BJ (cell line): Measurements from ENCODE around the gene BMERB1. TPM values are rescaled to one million over a fixed set of nuclear protein-coding genes. Genes with fewer than 3 reads are reported as not detected.

Experiments used
- CTCF ChIA-PET: fragments of 350-600 bp; formaldehyde crosslinking; extraction: SDS; loops from one replicate; lab custom pipeline; 2021; ENCODE audit warnings: antibody characterized with exemption, inconsistent platforms; lab: Yijun Ruan, JAX
- POLR2A ChIA-PET: fragments of 300-600 bp; sonication (Branson Sonifier 250); formaldehyde crosslinking; extraction: SDS; loops from one replicate; lab custom pipeline; 2021; ENCODE audit warnings: antibody characterized with exemption; lab: Charles Lee
- DNase-seq: peaks from one replicate; pipeline ENCODE4 v3.0.0-alpha.2; 2011; ENCODE audit warnings: low read depth
- H3K27me3 ChIP-seq: 2 replicates; pipeline ENCODE4 v1.6.0; 2011; ENCODE audit warnings: low read length; ENCODE audit not compliant: control insufficient read depth, insufficient read depth
- H3K36me3 ChIP-seq: 2 replicates; pipeline ENCODE4 v1.5.1; 2011; ENCODE audit warnings: low read length; ENCODE audit not compliant: control insufficient read depth, insufficient read depth
- H3K4me3 ChIP-seq: 2 replicates; pipeline ENCODE4 v1.5.1; 2011; ENCODE audit warnings: low read depth, mild to moderate bottlenecking, control low read depth, low read length
- polyA plus RNA-seq: library from polyadenylated mRNA; depleted of rRNA; stranded (reverse); fragments of >200 nt; gene quantifications from 2 replicates; pipeline ENCODE4 v1.2.3, GENCODE V29; 2011
- TF ChIP-seq, protein P1 (sequence below): IDR thresholded peaks from 2 replicates; pipeline ENCODE4 v1.5.1; 2011; ENCODE audit warnings: low read depth, mild to moderate bottlenecking, control low read depth, inconsistent platforms, low read length, moderate library complexity; ENCODE audit not compliant: insufficient read depth

Gene BMERB1
- polyA plus RNA-seq, 1 experiment, result 72.8 TPM

DNA sequence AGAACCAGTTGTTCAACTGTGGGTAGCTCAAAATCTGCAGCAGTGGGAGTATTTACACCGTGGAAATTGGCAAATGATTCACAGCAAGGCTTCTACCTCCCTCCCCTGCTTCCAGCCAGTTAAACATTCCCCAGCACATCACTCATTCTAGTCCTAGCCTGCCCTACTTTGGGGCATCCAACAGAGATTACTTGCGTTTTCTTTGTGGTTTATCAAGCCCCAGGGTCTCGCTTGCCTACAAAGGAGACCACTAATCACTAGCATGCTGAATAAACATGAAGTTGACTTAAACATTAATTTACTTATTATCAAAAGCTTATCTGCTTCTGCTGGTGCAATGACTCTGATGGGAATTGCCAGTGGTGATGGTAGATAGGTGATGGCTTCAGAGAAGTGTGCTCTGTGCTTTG, 114.1 kb downstream of the BMERB1 start:
- no peak for DNase-seq
- ChIA-PET POLR2A (no interaction called here), CTCF (interaction anchor here (1.0 to 3.4 kb wide), 7 partner anchors 10 to 121 kb away, joined by 3 to 29 read pairs (median 4); no protein-coding TSS in a partner anchor)
- Histone ChIP-seq H3K4me3 (no peak overlapping the region), H3K36me3 (no peaks in the 10 kb centered on the region; the same call in 1 of the 2 replicates), H3K27me3 (no peaks in the 10 kb centered on the region)
- TF ChIP-seq, protein P1, sequence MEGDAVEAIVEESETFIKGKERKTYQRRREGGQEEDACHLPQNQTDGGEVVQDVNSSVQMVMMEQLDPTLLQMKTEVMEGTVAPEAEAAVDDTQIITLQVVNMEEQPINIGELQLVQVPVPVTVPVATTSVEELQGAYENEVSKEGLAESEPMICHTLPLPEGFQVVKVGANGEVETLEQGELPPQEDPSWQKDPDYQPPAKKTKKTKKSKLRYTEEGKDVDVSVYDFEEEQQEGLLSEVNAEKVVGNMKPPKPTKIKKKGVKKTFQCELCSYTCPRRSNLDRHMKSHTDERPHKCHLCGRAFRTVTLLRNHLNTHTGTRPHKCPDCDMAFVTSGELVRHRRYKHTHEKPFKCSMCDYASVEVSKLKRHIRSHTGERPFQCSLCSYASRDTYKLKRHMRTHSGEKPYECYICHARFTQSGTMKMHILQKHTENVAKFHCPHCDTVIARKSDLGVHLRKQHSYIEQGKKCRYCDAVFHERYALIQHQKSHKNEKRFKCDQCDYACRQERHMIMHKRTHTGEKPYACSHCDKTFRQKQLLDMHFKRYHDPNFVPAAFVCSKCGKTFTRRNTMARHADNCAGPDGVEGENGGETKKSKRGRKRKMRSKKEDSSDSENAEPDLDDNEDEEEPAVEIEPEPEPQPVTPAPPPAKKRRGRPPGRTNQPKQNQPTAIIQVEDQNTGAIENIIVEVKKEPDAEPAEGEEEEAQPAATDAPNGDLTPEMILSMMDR, result no peak

DNA sequence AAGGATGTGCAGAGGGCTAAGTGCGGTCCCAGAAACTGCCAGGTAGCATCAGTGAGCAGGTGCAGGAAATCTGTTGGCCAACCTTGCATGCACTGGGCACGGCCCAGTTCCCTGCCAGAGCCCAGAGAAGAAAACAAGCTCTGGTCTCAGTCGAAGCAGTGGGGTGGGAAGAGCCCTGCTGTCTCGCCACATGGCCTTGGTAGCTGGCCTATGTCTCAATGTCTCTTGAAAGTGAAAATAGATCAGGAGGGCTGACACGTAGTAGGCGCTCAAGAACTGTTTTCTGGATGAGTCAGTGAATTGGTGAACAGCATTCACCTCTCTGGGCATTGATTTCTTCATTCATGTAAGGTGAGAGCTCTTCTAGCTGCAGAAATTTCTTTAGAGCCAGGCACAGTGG, 118.1 kb downstream of the BMERB1 start:
- Histone ChIP-seq H3K4me3 (no peak overlapping the region), H3K36me3 (no peaks in the 10 kb centered on the region; the same call in 1 of the 2 replicates), H3K27me3 (no peaks in the 10 kb centered on the region)
- TF ChIP-seq, protein P1, result no peak
- DNase-seq, result no peak
- CTCF ChIA-PET, result interaction anchor here (1.6 to 3.8 kb wide), 2 partner anchors 20 to 126 kb away, joined by 3 to 60 read pairs; no protein-coding TSS in a partner anchor
- POLR2A ChIA-PET, result no interaction called here

DNA sequence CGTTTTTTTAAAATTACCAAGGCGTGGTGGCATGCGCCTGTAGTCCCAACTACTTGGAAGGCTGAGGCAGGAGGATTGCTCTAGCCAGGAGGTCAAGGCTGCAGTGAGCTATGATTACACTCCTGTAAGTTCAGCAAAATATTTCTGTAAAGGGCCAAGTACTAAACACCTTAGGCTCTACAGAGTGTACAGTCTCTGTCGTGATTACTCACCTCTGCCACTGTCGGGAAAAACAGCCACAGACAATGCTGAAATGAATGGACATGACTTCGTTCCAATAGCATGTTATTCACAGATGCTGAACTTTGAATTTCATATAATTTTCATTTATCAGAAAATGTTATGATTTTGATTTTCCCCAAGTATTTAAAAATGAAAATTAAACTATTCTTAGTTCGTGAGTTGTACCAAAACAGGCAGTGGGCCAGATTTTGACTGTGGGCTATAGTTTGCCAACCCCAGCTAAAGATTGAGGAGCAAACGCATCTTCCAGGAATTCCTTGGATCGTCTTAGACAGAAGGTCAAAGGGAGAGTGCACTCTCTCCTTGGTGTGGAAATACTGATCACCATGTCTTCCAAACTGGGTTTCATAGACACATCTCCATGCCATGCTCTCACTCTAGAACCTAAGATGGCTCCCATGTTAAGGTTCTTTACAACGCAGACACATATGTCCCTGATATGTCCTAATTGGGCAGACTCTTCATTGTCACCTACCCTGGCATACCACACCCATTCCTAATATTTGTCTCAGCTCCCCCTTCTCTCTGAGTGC, 119.1 kb downstream of the BMERB1 start:
- Histone ChIP-seq H3K27me3 (no peaks in the 10 kb centered on the region), H3K4me3 (no peak overlapping the region), H3K36me3 (no peaks in the 10 kb centered on the region)
- TF ChIP-seq, protein P1, result no peak
- ChIA-PET POLR2A (no interaction called here), CTCF (interaction anchor here (1.6 to 3.8 kb wide), 2 partner anchors 19 to 127 kb away, joined by 3 to 60 read pairs; no protein-coding TSS in a partner anchor)
- DNase-seq, result no peak

DNA sequence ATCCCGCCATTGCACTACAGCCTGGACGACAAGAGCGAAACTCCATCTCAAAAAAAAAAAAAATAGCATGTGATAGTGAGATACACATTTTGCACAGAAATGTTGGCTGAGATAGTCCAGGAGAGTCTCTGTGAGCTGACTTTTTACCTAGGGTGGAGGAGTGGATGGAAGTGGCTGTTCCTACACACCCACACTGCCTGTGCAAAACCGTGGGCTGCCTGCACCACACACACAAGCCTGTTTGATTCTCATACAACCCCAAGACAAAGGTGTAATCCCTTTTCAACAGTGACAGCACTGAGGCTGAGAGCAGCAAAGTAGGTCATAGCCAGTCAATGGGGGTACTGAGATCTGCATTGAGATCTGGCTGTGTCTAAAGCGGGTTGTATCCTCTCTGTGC, 121.7 kb downstream of the BMERB1 start:
- ChIA-PET CTCF (interaction anchor here (0.9 to 1.7 kb wide), 3 partner anchors 8 to 129 kb away, joined by 3 read pairs; no protein-coding TSS in a partner anchor), POLR2A (no interaction called here)
- Histone ChIP-seq H3K36me3 (no peaks in the 10 kb centered on the region), H3K4me3 (no peak overlapping the region), H3K27me3 (no peaks in the 10 kb centered on the region)
- DNase-seq, result no peak
- TF ChIP-seq, protein P1, result no peak

DNA sequence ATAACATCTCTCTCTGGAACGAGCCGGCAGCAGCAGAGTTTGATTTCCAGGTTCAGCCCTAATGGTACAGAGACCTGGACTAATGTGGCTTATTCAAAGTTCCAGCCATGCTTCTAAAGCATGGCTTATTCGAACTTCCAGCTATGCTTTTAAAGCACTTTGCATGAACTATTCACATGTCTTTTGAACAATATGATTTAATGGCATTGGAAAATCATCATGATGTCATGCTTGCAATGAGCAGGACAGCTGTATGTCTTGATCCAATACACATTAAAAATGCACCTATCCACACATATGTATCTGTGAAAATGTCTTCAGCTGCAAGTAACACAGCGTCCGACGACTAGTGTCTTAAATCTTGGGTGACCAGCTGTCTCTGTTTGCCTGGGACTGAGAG, 122.9 kb downstream of the BMERB1 start:
- TF ChIP-seq, protein P1, result no peak
- DNase-seq, result no peak
- H3K4me3 ChIP-seq, result no peak overlapping the region
- ChIA-PET CTCF (interaction anchor here (1.7 kb wide), 1 partner anchor 13 kb away, joined by 3 read pairs; no protein-coding TSS in a partner anchor), POLR2A (no interaction called here)
- no peaks in the 10 kb centered on the region for H3K36me3 ChIP-seq
- no peaks in the 10 kb centered on the region for H3K27me3 ChIP-seq
